Measurements from ENCODE around the gene STXBP1.

STXBP1 gene

GRCh38 chr9:127658428-127658827 lies 46.4 kb downstream of the STXBP1 start:
- no peak for DNase-seq (ENCODE audit: low spot score)

GRCh38 chr9:127660886-127661741 lies 49.0 kb downstream of the STXBP1 start:
- DNase-seq (ENCODE audit: low spot score), result no peak

GRCh38 chr9:127662617-127663016 lies 50.5 kb downstream of the STXBP1 start:
- DNase-seq (ENCODE audit: low spot score), result no peak

- no peak for DNase-seq (ENCODE audit: low spot score)
Measured at GRCh38 chr9:127664324-127664677, 52.2 kb downstream of the STXBP1 start.

- DNase-seq (ENCODE audit: low spot score), result no peak
Measured at GRCh38 chr9:127664678-127665507, 52.8 kb downstream of the STXBP1 start.

GRCh38 chr9:127667127-127667844 lies 55.2 kb downstream of the STXBP1 start:
- no peak for DNase-seq (ENCODE audit: low spot score)

GRCh38 chr9:127667906-127668305 lies 55.8 kb downstream of the STXBP1 start:
- DNase-seq (ENCODE audit: low spot score), result no peak

- no peak for DNase-seq (ENCODE audit: low spot score)
Measured at GRCh38 chr9:127673234-127673633, 61.2 kb downstream of the STXBP1 start.

GRCh38 chr9:127676638-127677037 lies 64.6 kb downstream of the STXBP1 start:
- no peak for DNase-seq (ENCODE audit: low spot score)

GRCh38 chr9:127679506-127679905 lies 67.4 kb downstream of the STXBP1 start:
- DNase-seq (ENCODE audit: low spot score), result no peak

- no peak for DNase-seq (ENCODE audit: low spot score)
Measured at GRCh38 chr9:127680226-127680625, 68.1 kb downstream of the STXBP1 start.

- no peak for DNase-seq (ENCODE audit: low spot score)
Measured at GRCh38 chr9:127680846-127681245, 68.8 kb downstream of the STXBP1 start.

GRCh38 chr9:127682351-127683136 lies 70.5 kb downstream of the STXBP1 start:
- DNase-seq (ENCODE audit: low spot score), result no peak

GRCh38 chr9:127683723-127684122 lies 71.6 kb downstream of the STXBP1 start:
- DNase-seq (ENCODE audit: low spot score), result no peak

GRCh38 chr9:127684576-127684975 lies 72.5 kb downstream of the STXBP1 start:
- DNase-seq (ENCODE audit: low spot score), result no peak

GRCh38 chr9:127686461-127687393 lies 74.7 kb downstream of the STXBP1 start:
- DNase-seq (ENCODE audit: low spot score), result no peak

GRCh38 chr9:127689329-127690000 lies 77.4 kb downstream of the STXBP1 start:
- DNase-seq (ENCODE audit: low spot score), result no peak

- DNase-seq (ENCODE audit: low spot score), result no peak
Measured at GRCh38 chr9:127690735-127691134, 78.7 kb downstream of the STXBP1 start.

GRCh38 chr9:127692071-127692470 lies 80.0 kb downstream of the STXBP1 start:
- no peak for DNase-seq (ENCODE audit: low spot score)

- no peak for DNase-seq (ENCODE audit: low spot score)
Measured at GRCh38 chr9:127693143-127693542, 81.1 kb downstream of the STXBP1 start.

Measured in HuH-7.5 (cell line).